ENCODE data around the gene LPP. TPM values are rescaled to one million over a fixed set of nuclear protein-coding genes. Genes with fewer than 3 reads are reported as not detected.

LPP gene
- total and polyA plus RNA-seq, 2 of the 4 experiments (the other 2 are of a cell fraction) = 16.0 to 130 TPM

DNA sequence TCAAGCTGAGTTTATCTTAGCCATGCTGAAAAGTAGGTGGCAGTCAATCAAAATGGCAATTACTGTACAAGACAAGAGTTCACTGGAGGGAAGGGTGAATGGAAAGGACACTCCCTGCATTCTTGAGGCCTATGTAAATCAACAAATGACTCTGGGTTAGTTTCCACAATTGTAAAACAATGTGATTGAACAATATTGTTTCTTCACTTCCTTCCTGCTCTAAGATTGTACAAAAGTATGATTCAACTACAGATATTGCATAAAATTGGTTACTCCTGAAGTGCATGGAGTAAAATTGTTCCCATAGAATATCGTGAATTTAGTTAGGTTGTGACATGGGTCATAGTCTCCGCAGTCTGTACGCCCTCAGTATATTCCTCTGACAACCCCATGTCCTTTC, 277.6 kb downstream of the LPP start:
- ChIA-PET CTCF (no interaction called here), POLR2A (ENCODE audit: unreplicated experiment) (no interaction called here)
- DNase-seq = peak; percentile 51
- H3K23ac ChIP-seq (ENCODE audit: low read depth, low read length) = no peak overlapping the region
- no peak overlapping the region for H2AFZ ChIP-seq (replicated peaks; ENCODE audit: low read length, poor library complexity)
- peaks cover 16% of the 10 kb centered on the region for H4K20me1 ChIP-seq (ENCODE audit: insufficient read depth, low read length)
- intact Hi-C loops (cut with micrococcal nuclease) = no loop called here
- H3K18ac ChIP-seq (ENCODE audit: low read depth, low read length) = no peak overlapping the region
- in situ Hi-C loops (cut with MboI; ENCODE audit: low sequenced_read_pairs) = no loop called here
- no peak overlapping the region for H2BK20ac ChIP-seq (ENCODE audit: low read depth, low read length)
- no peak overlapping the region for H2BK5ac ChIP-seq (ENCODE audit: low read depth, low read length, poor library complexity, severe bottlenecking)
- peaks cover 10% of the 10 kb centered on the region for H3K4me1 ChIP-seq (ENCODE audit: control insufficient read depth, insufficient read depth, low read length)
- H4K91ac ChIP-seq (ENCODE audit: insufficient read depth, low read depth, low read length) = no peak overlapping the region
- H3K4ac ChIP-seq (ENCODE audit: low read depth, low read length) = no peak overlapping the region
- H3K4me2 ChIP-seq (ENCODE audit: low read depth, low read length) = no peak overlapping the region
- BruUV-seq (replicated peaks) = no TSS peak
- no peak overlapping the region; a peak in 1 of 4 replicates for H4K8ac ChIP-seq (ENCODE audit: low read depth in 2 of 2, low read length in 2 of 2)
- no peak overlapping the region for H2AK5ac ChIP-seq (ENCODE audit: low read depth, low read length)
- H3K56ac ChIP-seq (ENCODE audit: extremely low read depth, insufficient read depth, low read length) = no peak overlapping the region
- H2AK9ac ChIP-seq (replicated peaks; ENCODE audit: low read depth, low read length, poor library complexity) = no peak overlapping the region
- peaks cover 37 to 73% of the 10 kb centered on the region in 2 experiments for H3K79me1 ChIP-seq (ENCODE audit: low read depth in 1 of 2, low read length in 2 of 2)
- WGBS, 2 experiments (ENCODE audit: extremely low coverage in 2 of 2, insufficient read length in 1 of 2) = no CpG with 5 or more reads among the region's 3 CpGs
- peaks cover 15% of the 10 kb centered on the region for H3K9me1 ChIP-seq (ENCODE audit: insufficient read depth, low read length)
- no peak overlapping the region for H3K9ac ChIP-seq (ENCODE audit: low read depth, low read length)
- H2BK120ac ChIP-seq (ENCODE audit: low read depth, low read length) = no peak overlapping the region
- no peak overlapping the region for H4K5ac ChIP-seq (ENCODE audit: low read depth, low read length)
- H3K27me3 ChIP-seq (ENCODE audit: control insufficient read depth, insufficient read depth, low read length) = no peaks in the 10 kb centered on the region
- no peaks in the 10 kb centered on the region for H3K9me3 ChIP-seq (ENCODE audit: control insufficient read depth, insufficient read depth, low read length)
- no peak overlapping the region for H2BK15ac ChIP-seq (ENCODE audit: low read depth, low read length)
- dilution Hi-C loops (cut with HindIII; ENCODE audit: low sequenced_read_pairs, unreplicated experiment) = no loop called here
- TF ChIP-seq MXI1 (IDR thresholded peaks at IDR 0.05; ENCODE audit: borderline replicate concordance, low read depth, low read length) (no peak), CEBPB (IDR thresholded peaks at IDR 0.05; ENCODE audit: low read depth, low read length) (peak; percentile 58; the same call in 1 of the 2 replicates), RCOR1 (IDR thresholded peaks at IDR 0.05; ENCODE audit: insufficient replicate concordance, low read length) (no peak), RFX5 (IDR thresholded peaks at IDR 0.05; ENCODE audit: low read depth, low read length) (no peak)
- 0 out of 2 replicates have a peak overlapping the region, but pooled peaks have one; percentile 62 for H3K14ac ChIP-seq (replicated peaks; ENCODE audit: low read depth, low read length)
- H3K27ac ChIP-seq (ENCODE audit: insufficient read depth, low read length) = no peak overlapping the region
- peaks cover 2% of the 10 kb centered on the region for H3K36me3 ChIP-seq (ENCODE audit: control insufficient read depth, insufficient read depth, low read length)
- H3K4me3 ChIP-seq (ENCODE audit: insufficient read depth, low read depth, low read length) = no peak overlapping the region
- ATAC-seq (ENCODE audit: low read depth) = no peak
